ENCODE results near the gene GDNF.

GDNF gene

GRCh38 chr5:37776826-37777225 is 63.0 kb downstream of the GDNF start:
- no peak for DNase-seq

GRCh38 chr5:37774912-37775483 is 64.8 kb downstream of the GDNF start:
- DNase-seq: no peak

GRCh38 chr5:37773809-37774208 is 66.0 kb downstream of the GDNF start:
- no peak for DNase-seq

DNA sequence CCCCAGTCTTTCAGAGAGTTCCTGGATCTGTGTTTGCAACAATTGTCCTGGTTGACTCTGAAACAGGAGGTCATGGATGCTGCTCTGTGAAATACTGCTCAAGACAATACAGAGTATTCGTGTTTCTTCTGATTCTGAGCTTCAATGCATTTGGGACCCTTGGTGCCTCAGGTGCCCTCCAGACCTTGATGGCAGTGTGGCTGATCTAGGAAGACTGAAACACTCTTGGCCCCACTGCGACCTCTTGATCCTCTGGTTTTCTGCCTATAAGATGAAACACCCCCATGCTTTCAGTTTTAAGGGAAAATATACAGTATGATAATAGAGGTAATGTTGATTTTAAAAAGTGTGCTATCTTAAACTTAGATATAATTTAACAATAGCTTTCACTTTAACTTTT is 67.6 kb downstream of the GDNF start:
- DNase-seq: no peak

GRCh38 chr5:37771731-37772130 is 68.1 kb downstream of the GDNF start:
- no peak for DNase-seq

GRCh38 chr5:37771203-37771611 is 68.6 kb downstream of the GDNF start:
- DNase-seq: no peak

GRCh38 chr5:37770786-37771185 is 69.1 kb downstream of the GDNF start:
- DNase-seq: no peak

- DNase-seq: no peak
These were observed 70.0 kb downstream of the GDNF start for GRCh38 chr5:37769840-37770239.

GRCh38 chr5:37769108-37769507 is 70.7 kb downstream of the GDNF start:
- no peak for DNase-seq

DNA sequence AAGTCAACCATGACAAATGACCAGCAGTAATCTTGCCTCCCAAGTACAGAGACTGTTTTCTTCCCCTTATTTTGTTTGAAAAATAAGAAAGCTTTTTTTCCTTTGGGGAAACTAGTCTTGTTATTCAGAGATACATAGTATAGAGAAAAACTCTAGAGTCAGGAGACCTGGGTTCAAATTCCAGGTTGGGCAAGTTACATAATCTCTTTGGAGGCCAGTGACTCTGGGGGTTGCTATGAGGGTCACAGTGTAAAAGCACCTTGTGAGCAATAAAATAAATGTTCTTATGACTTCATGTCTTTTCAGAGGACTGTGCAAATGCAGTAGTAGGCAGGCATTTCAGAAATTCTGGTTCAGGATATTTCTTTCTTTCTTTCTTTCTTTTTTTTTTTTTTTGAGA is 71.5 kb downstream of the GDNF start:
- DNase-seq: no peak

- DNase-seq: no peak
These were observed 71.9 kb downstream of the GDNF start for GRCh38 chr5:37767961-37768360.

GRCh38 chr5:37767251-37767650 is 72.6 kb downstream of the GDNF start:
- no peak for DNase-seq
